Measurements from ENCODE around the gene EXOC7.
A peak's percentile ranks its signal among the peaks of the same experiment; 100 is the strongest.
"Not testable (repeated sequence)": the region's sequence is repeated elsewhere in the genome, so short reads cannot be mapped to it uniquely, and the experiment has no call there.

Gene EXOC7

GRCh38 chr17:76085731-76086366, 17.7 kb downstream of the EXOC7 start:
- no peak for DNase-seq

- DNase-seq = no peak
These were observed 18.4 kb downstream of the EXOC7 start for GRCh38 chr17:76085066-76085730.

DNA sequence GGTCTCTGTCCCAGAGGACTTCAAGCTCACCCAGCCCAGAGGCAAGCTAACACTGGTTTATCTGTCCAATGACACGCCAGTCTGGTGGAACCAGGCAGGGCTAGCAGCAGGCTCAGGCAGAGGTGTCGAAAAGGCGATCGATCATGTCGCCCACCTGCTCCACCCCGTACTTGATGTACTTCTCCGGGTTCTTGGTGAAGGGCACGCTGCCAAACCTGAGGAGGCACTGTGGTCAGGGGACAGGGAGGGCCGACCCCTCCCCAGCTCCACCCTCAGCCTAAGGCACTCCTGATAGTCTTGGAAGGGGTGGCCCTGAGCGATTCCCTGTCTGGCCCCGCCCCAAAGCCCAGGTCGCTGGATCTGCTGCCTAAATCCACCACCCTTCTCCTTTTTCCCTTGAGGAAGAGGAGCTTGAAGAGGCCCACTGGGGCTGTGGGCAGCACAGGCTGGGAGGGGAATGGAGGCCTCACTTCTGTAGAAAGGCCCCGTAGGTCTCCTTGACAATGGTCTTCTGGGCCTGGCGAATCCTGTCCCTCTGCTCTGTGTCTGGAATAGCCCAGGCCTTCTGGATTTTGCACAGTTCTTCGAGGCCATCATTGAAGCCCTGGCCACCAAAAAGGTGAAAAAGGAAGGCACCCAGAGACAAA, 19.9 kb downstream of the EXOC7 start:
- no peak for DNase-seq

DNA sequence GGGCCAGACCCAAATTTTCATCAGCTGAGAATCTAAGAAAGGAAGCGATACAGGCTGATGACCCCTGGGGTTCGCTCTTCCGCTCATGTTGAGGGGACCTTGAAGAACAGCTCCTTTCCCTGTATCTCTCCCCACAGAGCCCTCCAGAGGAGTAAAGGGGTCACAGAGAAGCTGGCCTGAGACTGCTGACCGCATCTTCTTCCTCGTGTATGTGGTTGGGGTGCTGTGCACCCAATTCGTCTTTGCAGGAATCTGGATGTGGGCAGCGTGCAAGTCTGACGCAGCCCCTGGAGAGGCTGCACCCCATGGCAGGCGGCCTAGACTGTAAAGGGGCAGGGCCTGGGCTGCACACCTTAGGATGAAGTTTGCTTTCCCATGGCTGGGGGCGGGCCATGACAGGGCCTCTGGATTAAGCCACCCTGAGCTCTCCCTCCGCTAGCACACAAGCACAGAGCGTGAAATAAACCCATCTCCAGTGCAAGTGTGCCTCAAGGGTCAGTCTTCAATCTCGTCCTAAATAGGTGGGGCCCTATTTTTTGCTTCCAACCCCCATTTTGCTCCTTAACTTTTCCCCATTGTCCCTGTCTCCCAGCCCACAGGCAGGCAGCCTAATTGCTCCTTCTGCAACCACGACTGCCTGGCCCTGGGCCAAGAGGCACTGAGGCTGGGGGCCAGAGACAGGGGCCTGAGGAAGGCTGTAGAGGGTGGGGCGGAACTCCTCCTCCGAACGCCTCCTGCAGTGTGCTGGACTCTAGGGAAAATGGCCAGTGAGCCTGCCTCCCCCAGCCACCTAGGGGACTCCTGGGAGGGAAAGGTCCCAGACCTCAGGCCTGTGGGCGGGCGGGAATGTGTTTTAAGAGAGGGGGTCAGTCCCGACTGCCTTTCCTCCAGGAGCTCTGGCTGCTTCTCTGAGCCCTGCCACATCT, 21.0 kb downstream of the EXOC7 start:
- DNase-seq = no peak

- no peak for DNase-seq
These were observed 22.0 kb downstream of the EXOC7 start for GRCh38 chr17:76081295-76082210.

DNA sequence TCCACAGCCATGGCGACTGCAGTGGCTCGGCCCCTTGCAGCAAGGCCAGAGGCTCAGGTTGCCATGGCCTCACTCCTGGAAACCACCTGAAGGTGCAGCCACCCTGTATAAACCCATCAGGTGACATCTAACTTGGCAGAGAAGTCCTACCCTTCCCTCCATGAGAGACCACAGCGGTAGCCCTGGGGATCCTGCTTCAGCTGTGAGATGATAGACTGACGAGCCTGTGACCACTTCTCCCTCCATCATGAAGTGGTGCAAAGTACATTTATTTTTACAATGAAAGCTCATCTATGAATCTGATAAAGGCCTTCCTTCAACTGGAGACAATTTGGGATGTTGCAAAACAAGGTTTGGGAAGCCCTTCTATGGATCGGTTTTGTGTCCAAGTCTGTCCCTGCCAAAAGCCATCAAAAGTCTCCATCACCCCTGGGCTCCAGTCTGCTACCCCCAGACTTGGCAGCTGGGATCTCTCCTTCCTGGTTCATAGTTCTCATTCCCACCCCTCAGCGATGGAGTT, 22.8 kb downstream of the EXOC7 start:
- no peak for DNase-seq

- DNase-seq = no peak
These were observed 23.4 kb downstream of the EXOC7 start for GRCh38 chr17:76079956-76080767.

DNA sequence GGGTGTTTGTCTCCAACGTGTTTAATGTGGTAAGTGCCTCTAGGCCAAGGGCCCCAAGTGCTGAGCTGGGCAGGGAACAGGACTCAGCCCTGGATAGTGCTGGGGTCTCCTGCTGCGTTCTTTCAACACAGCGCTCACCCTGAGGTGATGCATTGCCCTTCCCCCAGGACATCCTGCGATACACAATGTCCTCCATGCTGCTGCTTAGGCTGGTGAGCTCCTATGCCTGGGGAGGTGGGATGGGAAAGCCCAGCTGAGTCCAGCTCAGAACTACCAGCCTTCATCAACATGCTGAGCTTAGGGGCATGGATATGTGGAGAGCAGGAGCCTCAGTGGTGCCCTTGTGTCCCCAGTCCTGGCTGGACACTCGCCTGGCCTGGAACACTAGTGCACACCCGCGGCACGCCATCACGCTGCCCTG, 24.0 kb downstream of the EXOC7 start:
- DNase-seq = no peak

DNA sequence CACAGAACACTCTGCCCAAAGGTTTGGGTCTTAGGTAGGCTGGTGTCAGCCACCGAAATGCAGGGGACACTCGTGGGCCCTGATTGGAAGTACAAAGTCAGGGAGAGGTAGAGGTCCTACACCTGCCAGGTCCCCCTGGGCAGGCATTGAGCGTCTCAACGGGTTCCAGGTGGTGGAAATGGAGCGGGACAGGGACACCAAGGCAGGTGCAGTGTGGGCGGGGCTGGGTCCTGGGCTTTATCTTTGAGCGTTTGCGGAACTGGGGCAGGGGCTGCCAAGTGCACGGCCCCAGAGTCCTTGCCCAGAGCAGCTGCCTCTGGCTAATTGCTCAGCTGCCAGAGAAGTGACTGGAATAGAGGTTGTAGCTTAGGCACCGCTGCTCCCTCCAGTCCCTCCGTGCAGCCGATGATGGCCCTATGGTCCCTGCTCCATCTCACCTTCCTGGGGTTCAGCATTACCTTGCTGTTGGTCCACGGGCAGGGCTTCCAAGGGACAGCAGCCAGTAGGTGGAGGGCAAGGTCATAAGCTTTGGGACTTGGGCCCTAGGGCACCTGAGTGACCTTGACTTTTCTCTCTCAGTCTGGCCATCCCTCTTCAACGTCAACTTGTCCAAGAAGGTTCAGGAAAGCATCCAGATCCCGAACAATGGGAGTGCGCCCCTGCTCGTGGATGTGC, 24.6 kb downstream of the EXOC7 start, which contains the start of gene ZACN:
TSS of gene ZACN (plus strand) at position 323 of the 675 bp plus-strand sequence. CDS start at position 406, 83 bp downstream.
- no peak for DNase-seq

GRCh38 chr17:76078370-76078769, 25.2 kb downstream of the EXOC7 start:
- not testable (repeated sequence) for DNase-seq

DNA sequence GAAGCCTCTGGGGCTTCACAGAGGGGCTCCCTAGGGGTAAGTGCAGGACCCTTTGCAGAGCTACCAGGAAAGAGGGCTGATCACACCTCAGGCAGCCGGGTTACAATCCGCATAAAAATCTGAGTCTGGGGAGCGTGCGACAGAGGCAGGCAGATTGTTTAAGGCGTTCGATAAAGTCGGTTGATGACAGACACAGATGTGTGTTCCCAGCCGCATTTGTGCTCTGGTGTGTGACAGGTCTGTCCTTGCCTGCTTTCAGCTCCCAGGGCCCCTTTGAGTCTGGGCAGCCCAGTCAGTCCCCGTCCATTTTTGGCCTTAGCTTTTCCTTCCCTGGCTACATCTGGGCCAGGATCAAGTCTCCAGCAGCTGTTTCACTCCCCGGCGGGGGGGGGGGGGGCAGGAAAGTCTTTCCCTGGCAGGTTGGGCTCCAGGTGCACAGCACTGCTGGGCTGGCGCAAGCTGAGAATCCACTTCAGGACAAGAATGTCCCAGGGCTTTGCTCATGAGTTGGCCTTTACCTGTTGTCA, 25.9 kb downstream of the EXOC7 start:
- DNase-seq = no peak

DNA sequence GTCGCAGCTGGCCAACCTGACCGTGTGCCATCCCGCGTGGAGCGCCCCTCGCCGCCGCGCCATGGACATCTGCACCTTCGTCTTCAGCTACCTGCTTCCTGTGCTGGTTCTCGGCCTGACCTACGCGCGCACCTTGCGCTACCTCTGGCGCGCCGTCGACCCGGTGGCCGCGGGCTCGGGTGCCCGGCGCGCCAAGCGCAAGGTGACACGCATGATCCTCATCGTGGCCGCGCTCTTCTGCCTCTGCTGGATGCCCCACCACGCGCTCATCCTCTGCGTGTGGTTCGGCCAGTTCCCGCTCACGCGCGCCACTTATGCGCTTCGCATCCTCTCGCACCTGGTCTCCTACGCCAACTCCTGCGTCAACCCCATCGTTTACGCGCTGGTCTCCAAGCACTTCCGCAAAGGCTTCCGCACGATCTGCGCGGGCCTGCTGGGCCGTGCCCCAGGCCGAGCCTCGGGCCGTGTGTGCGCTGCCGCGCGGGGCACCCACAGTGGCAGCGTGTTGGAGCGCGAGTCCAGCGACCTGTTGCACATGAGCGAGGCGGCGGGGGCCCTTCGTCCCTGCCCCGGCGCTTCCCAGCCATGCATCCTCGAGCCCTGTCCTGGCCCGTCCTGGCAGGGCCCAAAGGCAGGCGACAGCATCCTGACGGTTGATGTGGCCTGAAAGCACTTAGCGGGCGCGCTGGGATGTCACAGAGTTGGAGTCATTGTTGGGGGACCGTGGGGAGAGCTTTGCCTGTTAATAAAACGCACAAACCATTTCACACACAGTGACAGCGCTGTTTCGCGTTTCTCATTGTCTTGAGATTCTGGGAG, 26.6 kb downstream of the EXOC7 start:
- DNase-seq = peak; percentile 69

DNA sequence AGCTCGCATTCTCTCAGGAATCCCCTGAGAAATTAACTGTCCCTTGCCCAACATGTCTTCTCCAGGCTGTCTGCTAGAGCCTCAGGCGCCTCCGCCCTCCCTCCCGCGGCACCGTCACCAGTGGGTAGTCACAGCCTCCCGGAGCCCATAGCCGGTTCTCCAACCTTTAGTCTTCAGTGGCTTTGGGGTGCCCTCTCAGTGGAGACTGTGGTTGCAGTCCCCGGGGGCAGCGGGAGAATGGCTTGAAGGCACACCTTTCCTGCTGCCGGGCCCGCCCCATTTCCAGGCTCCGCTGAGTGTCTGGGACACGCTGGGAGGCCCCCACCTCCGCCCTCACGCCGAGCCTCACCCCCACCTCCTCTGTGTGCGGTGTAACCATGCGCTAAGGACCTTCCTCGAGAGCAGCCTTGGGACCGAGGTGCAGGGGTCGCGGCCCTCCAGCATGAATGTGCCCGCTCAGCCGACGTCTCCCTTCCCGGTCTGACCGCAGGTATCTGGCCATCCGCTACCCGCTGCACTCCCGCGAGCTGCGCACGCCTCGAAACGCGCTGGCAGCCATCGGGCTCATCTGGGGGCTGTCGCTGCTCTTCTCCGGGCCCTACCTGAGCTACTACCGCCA, 27.3 kb downstream of the EXOC7 start:
- no peak for DNase-seq

DNA sequence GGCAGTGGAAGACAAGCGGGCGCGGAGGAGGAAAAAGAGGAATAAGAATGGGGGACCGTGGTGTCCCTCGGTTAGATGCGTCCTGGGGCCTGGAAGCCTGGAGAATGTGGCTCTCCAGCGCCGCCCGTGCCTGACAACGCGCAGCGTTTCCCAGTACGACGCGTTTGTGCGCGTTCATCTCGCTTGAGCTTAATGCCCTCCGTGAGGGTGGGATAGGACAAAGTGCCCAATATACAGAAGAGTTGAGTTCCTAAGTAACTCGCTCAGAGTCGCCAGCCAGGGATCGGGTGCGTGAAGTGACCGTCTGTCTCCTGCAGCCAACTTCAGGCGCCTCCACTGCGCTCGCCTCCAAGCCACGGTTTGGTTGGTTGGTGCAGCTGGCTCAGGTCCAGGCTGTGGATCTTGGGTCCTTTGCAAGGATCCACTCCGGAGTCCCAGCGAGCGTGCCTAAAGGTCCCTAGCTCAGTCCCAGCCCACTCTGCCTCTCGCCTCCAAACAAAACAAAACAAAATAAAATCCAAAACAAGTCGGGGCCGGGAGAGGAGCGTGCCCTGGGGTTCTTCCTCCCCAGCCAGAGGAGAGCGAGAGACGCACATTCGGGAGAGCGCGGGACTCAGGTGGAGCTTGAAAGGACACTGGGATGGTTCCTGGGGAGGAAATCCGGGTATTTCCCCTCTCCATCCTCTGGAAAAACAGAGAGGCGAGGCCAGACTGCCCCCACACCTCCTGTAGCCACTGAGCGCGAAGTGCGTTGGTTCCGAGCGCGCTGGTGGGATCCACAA, 28.0 kb downstream of the EXOC7 start:
- DNase-seq = no peak

DNA sequence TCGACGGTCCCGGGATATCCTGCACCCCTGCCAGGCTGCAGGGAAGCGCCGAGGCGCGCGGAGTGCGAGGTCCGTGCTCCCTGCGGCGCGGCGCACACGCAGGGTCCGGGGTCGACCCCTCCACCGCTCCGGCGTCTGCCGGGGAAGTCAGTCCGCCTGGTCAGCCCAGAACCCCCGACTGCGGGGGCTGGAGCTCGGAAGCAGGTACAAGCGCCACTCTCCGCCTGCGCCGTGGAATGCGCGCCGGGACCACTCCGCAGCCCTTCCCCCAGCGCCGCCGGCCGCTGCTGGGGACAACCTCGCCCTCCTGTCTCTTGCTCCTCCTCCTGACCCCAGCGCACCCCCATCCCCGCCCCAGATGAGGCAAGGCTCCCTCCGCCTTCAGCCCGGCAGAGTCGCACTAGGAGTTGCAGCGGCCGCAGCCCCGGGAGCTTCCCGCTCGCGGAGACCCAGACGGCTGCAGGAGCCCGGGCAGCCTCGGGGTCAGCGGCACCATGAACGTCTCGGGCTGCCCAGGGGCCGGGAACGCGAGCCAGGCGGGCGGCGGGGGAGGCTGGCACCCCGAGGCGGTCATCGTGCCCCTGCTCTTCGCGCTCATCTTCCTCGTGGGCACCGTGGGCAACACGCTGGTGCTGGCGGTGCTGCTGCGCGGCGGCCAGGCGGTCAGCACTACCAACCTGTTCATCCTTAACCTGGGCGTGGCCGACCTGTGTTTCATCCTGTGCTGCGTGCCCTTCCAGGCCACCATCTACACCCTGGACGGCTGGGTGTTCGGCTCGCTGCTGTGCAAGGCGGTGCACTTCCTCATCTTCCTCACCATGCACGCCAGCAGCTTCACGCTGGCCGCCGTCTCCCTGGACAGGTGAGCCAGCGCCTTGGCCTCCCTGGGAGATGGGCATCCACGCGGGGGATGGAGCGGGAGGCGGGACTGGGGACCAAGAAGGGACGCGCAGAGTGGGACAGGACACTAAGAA, 28.9 kb downstream of the EXOC7 start, which contains the start of gene GALR2:
TSS of gene GALR2 (plus strand) at position 392 of the 974 bp plus-strand sequence. CDS start at position 495, 103 bp downstream.
- no peak for DNase-seq

Data from CD4-positive, alpha-beta T cell treated with Interleukin-15 for 1 hour (primary cell).